Upper lobe of left lung (tissue), 6 donors: ENCODE data around the gene SMPD3. TPM values are rescaled to one million over a fixed set of nuclear protein-coding genes. Genes with fewer than 3 reads are reported as not detected.

ENCODE experiments used
- ATAC-seq, 2 donors: fragments of 200-7000 bp; cut with Tn5 transposase; one replicate each; pipeline ENCODE4 v1.9.1; 2022; ENCODE audit warnings: mild to moderate bottlenecking in 2 of 2, moderate library complexity in 2 of 2; ENCODE audit not compliant: low FRiP score in 2 of 2
- DNase-seq, 2 donors: peaks; one replicate each; pipeline ENCODE4 v3.0.0-alpha.2; 2019 to 2020
- H3K27ac ChIP-seq, 4 donors: fragments of 200-600 bp; sonication (generic); one replicate each; pipeline ENCODE4 v1.5.1; 2016 to 2019
- H3K27me3 ChIP-seq, 4 donors: fragments of 200-600 bp; sonication (generic); one replicate each; pipeline ENCODE4 v1.5.1; 2017 to 2019
- H3K36me3 ChIP-seq, 4 donors: fragments of 200-600 bp; sonication (generic); one replicate each; pipeline ENCODE4 v1.5.1; 2016 to 2019
- H3K4me1 ChIP-seq, 4 donors: fragments of 200-600 bp; sonication (generic); one replicate each; pipeline ENCODE4 v1.5.1; 2018 to 2019
- H3K4me3 ChIP-seq, 4 donors: fragments of 200-600 bp; sonication (generic); one replicate each; pipeline ENCODE4 v1.5.1; 2017 to 2019; ENCODE audit warnings: mild to moderate bottlenecking in 2 of 4, moderate library complexity in 1 of 4
- H3K9me3 ChIP-seq, 4 donors: fragments of 200-600 bp; sonication (generic); one replicate each; pipeline ENCODE4 v1.5.1; 2018 to 2019
- EP300 ChIP-seq, 4 donors: sonication (generic); formaldehyde crosslinking; IDR thresholded peaks; one replicate each; pipeline ENCODE4 v1.5.1; 2017; ENCODE audit warnings: antibody characterized with exemption in 4 of 4, control low read depth in 2 of 4
- POLR2A ChIP-seq, 4 donors: fragments of 450-650 bp; IDR thresholded peaks; one replicate each; pipeline ENCODE4 v1.5.1; 2016 to 2017; ENCODE audit warnings: antibody characterized with exemption in 4 of 4, mild to moderate bottlenecking in 2 of 4
- POLR2AphosphoS5 ChIP-seq, 2 donors: sonication (generic); formaldehyde crosslinking; IDR thresholded peaks; one replicate each; pipeline ENCODE4 v1.5.1; 2017; ENCODE audit warnings: antibody characterized with exemption in 2 of 2
- WGBS, 2 donors: methylation state at CpG; one replicate each; pipeline ENCODE4 v1.1.5; 2017 to 2018; 5-methylcytosine and 5-hydroxymethylcytosine counted together
- total RNA-seq, 6 donors: library from RNA; depleted of rRNA in 4 of 6; stranded (reverse); fragments of >200 nt in 4 of 6; gene quantifications; one replicate each; pipeline versions ENCODE4 v1.1.0 to v1.2.1, GENCODE V29; 2016 to 2021
- TF ChIP-seq, protein P1 (sequence below), 6 experiments: fragments of 450-650 bp in 4 of 6; fragments of 200-600 bp in 2 of 6; sonication (generic) in 2 of 6; IDR thresholded peaks; one replicate each; pipeline ENCODE4 v1.5.1; 2016 to 2019; ENCODE audit warnings: antibody characterized with exemption in 6 of 6
- donor health status: DM: no; HTN: no; CAD: no; lungs with moderate emphysema.
- donor health status: DM: no; HTN: yes; CAD: no; lungs with severe emphysema.

SMPD3 gene
- total RNA-seq, 6 donors from 2014 or later, result 1.2 to 10.7 (median 3.2) TPM

DNA sequence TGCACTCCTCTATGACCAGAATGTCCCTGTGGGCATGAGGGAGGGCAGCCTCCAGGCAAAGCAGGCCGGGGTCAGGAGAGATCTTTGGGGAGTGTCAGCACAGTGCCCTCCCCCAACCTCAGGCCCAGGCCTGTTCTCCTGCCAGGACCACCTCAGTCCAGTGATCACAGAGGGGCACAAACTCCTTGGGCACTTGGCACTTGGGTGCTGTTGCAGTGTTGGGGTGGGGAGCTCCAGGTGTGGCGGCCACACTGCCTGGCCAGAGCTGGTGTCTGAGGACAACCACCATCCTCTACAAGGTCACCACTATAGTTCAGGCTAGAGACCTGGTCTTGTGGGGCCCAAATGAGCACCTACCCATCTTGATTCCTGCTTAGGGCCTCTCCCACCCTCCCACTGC, 37.2 kb downstream of the SMPD3 start:
- no peaks in the 10 kb centered on the region for H3K27me3 ChIP-seq
- TF ChIP-seq EP300 (IDR thresholded peaks at IDR 0.05) (no peak), POLR2A (IDR thresholded peaks at IDR 0.05) (no peak), POLR2AphosphoS5 (IDR thresholded peaks at IDR 0.05) (no peak)
- TF ChIP-seq, protein P1, sequence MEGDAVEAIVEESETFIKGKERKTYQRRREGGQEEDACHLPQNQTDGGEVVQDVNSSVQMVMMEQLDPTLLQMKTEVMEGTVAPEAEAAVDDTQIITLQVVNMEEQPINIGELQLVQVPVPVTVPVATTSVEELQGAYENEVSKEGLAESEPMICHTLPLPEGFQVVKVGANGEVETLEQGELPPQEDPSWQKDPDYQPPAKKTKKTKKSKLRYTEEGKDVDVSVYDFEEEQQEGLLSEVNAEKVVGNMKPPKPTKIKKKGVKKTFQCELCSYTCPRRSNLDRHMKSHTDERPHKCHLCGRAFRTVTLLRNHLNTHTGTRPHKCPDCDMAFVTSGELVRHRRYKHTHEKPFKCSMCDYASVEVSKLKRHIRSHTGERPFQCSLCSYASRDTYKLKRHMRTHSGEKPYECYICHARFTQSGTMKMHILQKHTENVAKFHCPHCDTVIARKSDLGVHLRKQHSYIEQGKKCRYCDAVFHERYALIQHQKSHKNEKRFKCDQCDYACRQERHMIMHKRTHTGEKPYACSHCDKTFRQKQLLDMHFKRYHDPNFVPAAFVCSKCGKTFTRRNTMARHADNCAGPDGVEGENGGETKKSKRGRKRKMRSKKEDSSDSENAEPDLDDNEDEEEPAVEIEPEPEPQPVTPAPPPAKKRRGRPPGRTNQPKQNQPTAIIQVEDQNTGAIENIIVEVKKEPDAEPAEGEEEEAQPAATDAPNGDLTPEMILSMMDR (IDR thresholded peaks at IDR 0.05), result no peak
- WGBS, 2 donors, result 88% methylated on average over 2 of the region's 2 CpGs; no CpG with 5 or more reads in 1 of the 2 donors

DNA sequence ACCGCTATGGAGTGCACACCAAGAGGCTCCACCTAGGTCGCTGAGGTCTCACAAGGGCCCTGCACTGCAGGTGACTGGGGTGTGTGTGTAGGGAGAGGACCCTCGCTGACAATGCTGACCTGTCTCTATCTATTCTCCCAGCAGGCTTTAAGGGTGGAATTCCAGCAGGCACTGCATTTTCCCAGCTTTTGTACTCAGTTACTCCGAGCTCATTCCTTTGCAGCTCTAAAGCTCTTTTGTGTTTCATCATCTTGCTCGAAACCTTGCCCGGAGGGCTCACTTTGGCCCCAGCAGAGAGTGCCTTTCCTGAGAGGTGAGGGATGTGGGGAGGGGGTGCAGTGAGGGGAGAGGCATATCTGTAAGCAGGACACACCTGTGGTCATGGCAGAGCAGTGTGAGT, 39.3 kb downstream of the SMPD3 start:
- Histone ChIP-seq H3K9me3 (no peaks in the 10 kb centered on the region), H3K27me3 (no peaks in the 10 kb centered on the region), H3K36me3 (no peaks in the 10 kb centered on the region), H3K4me1 (peaks cover 0 to 8% (median 0%) of the 10 kb centered on the region in 4 donors), H3K27ac (no peak overlapping the region), H3K4me3 (no peak overlapping the region)
- ATAC-seq (no peak), DNase-seq (no peak)
- no peak for TF ChIP-seq POLR2A (IDR thresholded peaks at IDR 0.05)
- 74 to 87% methylated on average over 6 of the region's 6 CpGs for WGBS, 2 donors

More for the DNA sequence above, 37.2 kb downstream of the SMPD3 start:
- H3K27ac ChIP-seq, result no peak overlapping the region
- H3K9me3 ChIP-seq, result no peaks in the 10 kb centered on the region
- DNase-seq (peak in 1 of 2 donors; percentile 39), ATAC-seq (no peak)
- H3K36me3 ChIP-seq, result no peaks in the 10 kb centered on the region
- peaks cover 0 to 19% (median 10%) of the 10 kb centered on the region in 4 donors for H3K4me1 ChIP-seq
- H3K4me3 ChIP-seq, result no peak overlapping the region

DNA sequence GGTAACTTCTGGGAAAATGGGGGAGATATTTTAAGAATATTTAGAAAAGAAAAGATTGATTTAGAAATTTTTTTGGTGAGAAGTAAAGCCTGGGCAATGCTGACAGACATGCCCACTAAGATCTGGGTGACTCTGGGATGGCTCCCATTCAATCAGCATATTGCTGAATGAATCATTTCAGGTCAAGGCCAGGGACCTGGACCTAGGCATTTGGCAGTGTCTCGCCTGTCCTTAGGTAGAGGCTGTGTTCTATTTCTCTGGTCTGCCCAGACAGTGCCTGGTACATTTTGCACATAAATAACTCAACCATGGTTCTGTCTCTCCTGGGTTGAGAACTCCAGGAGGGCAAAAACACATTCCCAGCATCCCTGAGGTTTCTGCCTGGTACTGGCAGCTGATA, 39.9 kb downstream of the SMPD3 start:
- Histone ChIP-seq H3K36me3 (no peaks in the 10 kb centered on the region), H3K27ac (no peak overlapping the region), H3K9me3 (no peaks in the 10 kb centered on the region), H3K27me3 (no peaks in the 10 kb centered on the region), H3K4me1 (peaks cover 0 to 8% (median 0%) of the 10 kb centered on the region in 4 donors), H3K4me3 (no peak overlapping the region)
- 94 to 100% methylated on average over 1 of the region's 1 CpG for WGBS, 2 donors
- TF ChIP-seq POLR2A (IDR thresholded peaks at IDR 0.05) (no peak), POLR2AphosphoS5 (IDR thresholded peaks at IDR 0.05) (no peak), EP300 (IDR thresholded peaks at IDR 0.05) (no peak)
- TF ChIP-seq, protein P1 (IDR thresholded peaks at IDR 0.05), result no peak
- DNase-seq (no peak), ATAC-seq (no peak)

DNA sequence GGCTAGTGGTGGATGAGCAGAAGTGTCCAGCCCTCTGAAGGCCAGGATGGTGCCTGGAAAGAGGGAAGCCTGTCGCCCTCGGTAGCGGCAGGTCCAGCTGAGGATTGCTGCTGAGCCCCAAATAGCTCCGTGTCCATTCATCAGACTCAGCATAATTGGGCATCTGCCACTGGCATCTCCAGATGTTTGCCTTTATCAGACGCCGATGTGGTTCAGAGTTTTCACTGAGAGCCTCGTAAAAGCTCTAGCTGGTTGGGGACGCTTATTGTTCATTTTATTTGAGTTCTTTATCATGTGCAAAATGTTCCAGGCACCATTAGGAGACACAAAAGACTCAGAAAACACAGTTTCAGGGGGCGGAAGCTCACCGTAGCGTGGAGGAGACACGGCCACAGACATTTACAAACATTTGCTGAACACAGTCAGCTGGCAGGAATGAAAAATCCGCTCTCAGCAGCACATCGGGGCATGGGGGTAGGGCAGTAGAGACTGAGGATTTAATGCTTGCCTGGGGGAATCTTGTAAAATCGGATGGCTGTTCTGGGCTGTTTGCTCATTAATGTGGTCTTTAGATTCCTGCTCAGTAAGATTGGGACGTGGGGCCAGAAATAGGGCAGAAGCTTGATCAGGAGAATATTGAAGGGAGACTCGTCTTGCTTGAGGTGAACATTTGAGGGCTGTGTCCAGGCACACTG, 41.7 kb downstream of the SMPD3 start:
- 59 to 69% methylated on average over 17 of the region's 17 CpGs for WGBS, 2 donors
- DNase-seq, result no peak

DNA sequence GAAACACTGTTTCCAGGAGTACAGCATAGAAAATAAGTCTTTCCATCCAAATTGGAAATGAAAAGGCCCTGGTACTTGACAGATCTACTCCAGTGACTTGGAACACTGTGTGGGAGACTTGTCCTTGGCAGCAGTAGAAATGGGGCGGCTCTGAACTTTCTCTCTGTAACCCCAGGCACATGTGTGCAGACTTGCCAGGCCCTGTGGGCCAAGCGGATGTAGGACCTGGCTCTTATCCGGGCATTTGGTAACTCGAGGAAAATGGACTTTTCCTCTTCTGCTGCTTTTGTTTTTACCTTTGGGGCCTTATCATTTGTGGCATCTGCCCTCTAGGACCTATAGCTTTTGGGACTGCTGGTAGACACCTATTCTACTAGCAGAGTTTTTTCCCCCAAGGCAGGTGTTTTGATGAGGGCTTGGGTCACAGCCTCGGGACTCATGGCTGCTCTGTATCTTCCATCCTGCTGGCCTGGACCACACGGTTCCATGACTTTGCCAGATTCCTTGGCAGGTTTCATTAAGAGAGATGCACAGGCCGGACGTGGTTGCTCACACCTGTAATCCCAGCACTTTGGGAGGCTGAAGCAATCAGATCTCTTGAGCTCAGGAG, 43.5 kb downstream of the SMPD3 start:
- H3K9me3 ChIP-seq, result no peaks in the 10 kb centered on the region
- ATAC-seq (no peak), DNase-seq (no peak)
- no peaks in the 10 kb centered on the region for H3K27me3 ChIP-seq
- no peak overlapping the region for H3K4me3 ChIP-seq
- H3K27ac ChIP-seq, result no peak overlapping the region
- WGBS, 2 donors, result 75 to 84% methylated on average over 8 of the region's 8 CpGs
- H3K36me3 ChIP-seq, result no peaks in the 10 kb centered on the region
- H3K4me1 ChIP-seq, result peaks cover 0 to 8% (median 0%) of the 10 kb centered on the region in 4 donors
- TF ChIP-seq, protein P1 (IDR thresholded peaks at IDR 0.05), result no peak
- no peak for TF ChIP-seq POLR2AphosphoS5 (IDR thresholded peaks at IDR 0.05)
- no peak for TF ChIP-seq POLR2A (IDR thresholded peaks at IDR 0.05)
- no peak for TF ChIP-seq EP300 (IDR thresholded peaks at IDR 0.05)

More for the DNA sequence above, 41.7 kb downstream of the SMPD3 start:
- Histone ChIP-seq H3K27ac (no peak overlapping the region), H3K9me3 (no peaks in the 10 kb centered on the region), H3K4me1 (peaks cover 0 to 8% (median 0%) of the 10 kb centered on the region in 4 donors), H3K4me3 (no peak overlapping the region), H3K36me3 (no peaks in the 10 kb centered on the region), H3K27me3 (no peaks in the 10 kb centered on the region)
- no peak for ATAC-seq
- TF ChIP-seq, protein P1 (IDR thresholded peaks at IDR 0.05), result no peak
- no peak for TF ChIP-seq POLR2A (IDR thresholded peaks at IDR 0.05)
- TF ChIP-seq POLR2AphosphoS5 (IDR thresholded peaks at IDR 0.05), result no peak
- no peak for TF ChIP-seq EP300 (IDR thresholded peaks at IDR 0.05)
